ENCODE measurements around the gene ALDOB. TPM values are rescaled to one million over a fixed set of nuclear protein-coding genes. Genes with fewer than 3 reads are reported as not detected.

ALDOB gene
- total RNA-seq, 1 donor from 2014 or later, result not detected

- H3K27me3 ChIP-seq, result no peaks in the 10 kb centered on the region
- TF ChIP-seq POLR2AphosphoS5 (IDR thresholded peaks at IDR 0.05; ENCODE audit: insufficient read depth in 1 of 2, low read depth in 1 of 2), result no peak
- TF ChIP-seq POLR2A (IDR thresholded peaks at IDR 0.05), result no peak
- TF ChIP-seq CTCF (IDR thresholded peaks at IDR 0.05), result no peak
- DNase-seq (ENCODE audit: extremely low spot score in 2 of 2), result no peak
- H3K4me3 ChIP-seq, result no peak overlapping the region
- intact Hi-C loops (cut with DNase I), result no loop called here
- H3K27ac ChIP-seq, result peak overlapping the region; percentile 19
- H3K4me1 ChIP-seq, result peaks cover 52% of the 10 kb centered on the region
- no peaks in the 10 kb centered on the region for H3K9me3 ChIP-seq
- peaks cover 0 to 22% of the 10 kb centered on the region in 2 donors for H3K36me3 ChIP-seq
Observed at GRCh38 chr9:101478906-101479305, 43.3 kb upstream of the ALDOB start.

GRCh38 chr9:101478444-101478843, 42.9 kb upstream of the ALDOB start:
- peaks cover 0 to 22% of the 10 kb centered on the region in 2 donors for H3K36me3 ChIP-seq
- TF ChIP-seq POLR2AphosphoS5 (IDR thresholded peaks at IDR 0.05; ENCODE audit: insufficient read depth in 1 of 2, low read depth in 1 of 2) (no peak), POLR2A (IDR thresholded peaks at IDR 0.05) (no peak), CTCF (IDR thresholded peaks at IDR 0.05) (no peak)
- H3K9me3 ChIP-seq, result no peaks in the 10 kb centered on the region
- intact Hi-C loops (cut with DNase I), result no loop called here
- no peak overlapping the region for H3K27ac ChIP-seq
- no peaks in the 10 kb centered on the region for H3K27me3 ChIP-seq
- no peak for DNase-seq (ENCODE audit: extremely low spot score in 2 of 2)
- H3K4me1 ChIP-seq, result peaks cover 49% of the 10 kb centered on the region
- no peak overlapping the region for H3K4me3 ChIP-seq

GRCh38 chr9:101477736-101478135, 42.2 kb upstream of the ALDOB start:
- TF ChIP-seq POLR2AphosphoS5 (IDR thresholded peaks at IDR 0.05; ENCODE audit: insufficient read depth in 1 of 2, low read depth in 1 of 2), result no peak
- TF ChIP-seq CTCF (IDR thresholded peaks at IDR 0.05), result no peak
- TF ChIP-seq POLR2A (IDR thresholded peaks at IDR 0.05), result no peak
- H3K36me3 ChIP-seq, result peaks cover 0 to 22% of the 10 kb centered on the region in 2 donors
- H3K9me3 ChIP-seq, result no peaks in the 10 kb centered on the region
- DNase-seq (ENCODE audit: extremely low spot score in 2 of 2), result no peak
- intact Hi-C loops (cut with DNase I), result no loop called here
- no peaks in the 10 kb centered on the region for H3K27me3 ChIP-seq
- H3K4me3 ChIP-seq, result no peak overlapping the region
- peak overlapping the region; percentile 5 for H3K27ac ChIP-seq
- H3K4me1 ChIP-seq, result peaks cover 49% of the 10 kb centered on the region

- no peak for TF ChIP-seq POLR2A (IDR thresholded peaks at IDR 0.05)
- TF ChIP-seq POLR2AphosphoS5 (IDR thresholded peaks at IDR 0.05; ENCODE audit: insufficient read depth in 1 of 2, low read depth in 1 of 2), result no peak
- TF ChIP-seq CTCF (IDR thresholded peaks at IDR 0.05), result no peak
- Histone ChIP-seq H3K9me3 (no peaks in the 10 kb centered on the region), H3K4me1 (peaks cover 48% of the 10 kb centered on the region), H3K27ac (no peak overlapping the region), H3K36me3 (peaks cover 0 to 22% of the 10 kb centered on the region in 2 donors), H3K27me3 (no peaks in the 10 kb centered on the region), H3K4me3 (no peak overlapping the region)
- intact Hi-C loops (cut with DNase I), result no loop called here
- DNase-seq (ENCODE audit: extremely low spot score in 2 of 2), result no peak
Observed at GRCh38 chr9:101477214-101477613, 41.6 kb upstream of the ALDOB start.

- DNase-seq (ENCODE audit: extremely low spot score in 2 of 2), result no peak
- Histone ChIP-seq H3K27ac (no peak overlapping the region), H3K4me3 (no peak overlapping the region), H3K27me3 (no peaks in the 10 kb centered on the region), H3K36me3 (peaks cover 0 to 22% of the 10 kb centered on the region in 2 donors), H3K9me3 (no peaks in the 10 kb centered on the region), H3K4me1 (peaks cover 43% of the 10 kb centered on the region)
- TF ChIP-seq POLR2A (IDR thresholded peaks at IDR 0.05) (no peak), POLR2AphosphoS5 (IDR thresholded peaks at IDR 0.05; ENCODE audit: insufficient read depth in 1 of 2, low read depth in 1 of 2) (no peak), CTCF (IDR thresholded peaks at IDR 0.05) (no peak)
- intact Hi-C loops (cut with DNase I), result no loop called here
Observed at GRCh38 chr9:101476576-101477208, 41.1 kb upstream of the ALDOB start.
